Right renal cortex interstitium (tissue), 3 donors: ENCODE data around the gene PCOLCE2. TPM values are rescaled to one million over a fixed set of nuclear protein-coding genes. Genes with fewer than 3 reads are reported as not detected.
A peak's percentile ranks its signal among the peaks of the same experiment; 100 is the strongest.
"Not testable (repeated sequence)": the region's sequence is repeated elsewhere in the genome, so short reads cannot be mapped to it uniquely, and the experiment has no call there.

ENCODE experiments used
- DNase-seq, 3 donors: peaks; one replicate each; pipeline ENCODE4 v3.0.0-alpha.2; 2013; ENCODE audit warnings: low read depth in 3 of 3, low spot score in 2 of 3
- polyA plus RNA-seq, 3 donors: library from polyadenylated mRNA; unstranded; fragments of 120-200 nt; gene quantifications; one replicate each; pipeline ENCODE4 v1.2.1, GENCODE V29; 2013; ENCODE audit not compliant: insufficient read length in 3 of 3

PCOLCE2 gene
- polyA plus RNA-seq, 3 donors = 4.2 to 7.6 (median 4.9) TPM

GRCh38 chr3:142902356-142902755 is 13.5 kb upstream of the PCOLCE2 start:
- no peak for DNase-seq

- no peak for DNase-seq
These were observed 9.7 kb upstream of the PCOLCE2 start for GRCh38 chr3:142898346-142899213.

GRCh38 chr3:142897807-142898206 is 8.9 kb upstream of the PCOLCE2 start:
- no peak for DNase-seq

GRCh38 chr3:142896996-142897395 is 8.1 kb upstream of the PCOLCE2 start:
- DNase-seq = no peak

GRCh38 chr3:142896201-142896755 is 7.4 kb upstream of the PCOLCE2 start:
- DNase-seq = no peak

GRCh38 chr3:142894493-142894892 is 5.6 kb upstream of the PCOLCE2 start:
- DNase-seq = no peak

- DNase-seq = no peak
These were observed 3.8 kb upstream of the PCOLCE2 start for GRCh38 chr3:142892714-142893113.

GRCh38 chr3:142890592-142890991 is 1.7 kb upstream of the PCOLCE2 start:
- DNase-seq = no peak

- no peak for DNase-seq
These were observed 530 bp upstream of the PCOLCE2 start for GRCh38 chr3:142889212-142890014.

GRCh38 chr3:142888099-142888480 is 793 bp downstream of the PCOLCE2 start:
- DNase-seq = peak in 2 of 3 donors; percentile 8 to 19

GRCh38 chr3:142886940-142887339 is 1.9 kb downstream of the PCOLCE2 start:
- DNase-seq = no peak

- DNase-seq = no peak
These were observed 2.9 kb downstream of the PCOLCE2 start for GRCh38 chr3:142886021-142886420.

- DNase-seq = no peak
These were observed 4.4 kb downstream of the PCOLCE2 start for GRCh38 chr3:142884531-142884930.

- DNase-seq = not testable (repeated sequence)
These were observed 5.3 kb downstream of the PCOLCE2 start for GRCh38 chr3:142883534-142883933.

GRCh38 chr3:142881445-142882224 is 7.2 kb downstream of the PCOLCE2 start:
- no peak for DNase-seq

- DNase-seq = no peak
These were observed 10.1 kb downstream of the PCOLCE2 start for GRCh38 chr3:142878649-142879300.

GRCh38 chr3:142876417-142876816 is 12.5 kb downstream of the PCOLCE2 start:
- DNase-seq = no peak

- DNase-seq = no peak
These were observed 13.2 kb downstream of the PCOLCE2 start for GRCh38 chr3:142875583-142876207.

- DNase-seq = no peak
These were observed 13.8 kb downstream of the PCOLCE2 start for GRCh38 chr3:142875099-142875498.

GRCh38 chr3:142868382-142868781 is 20.5 kb downstream of the PCOLCE2 start:
- not testable (repeated sequence) for DNase-seq
